Measurements from ENCODE around the gene AIFM2. TPM values are rescaled to one million over a fixed set of nuclear protein-coding genes. Genes with fewer than 3 reads are reported as not detected.

AIFM2 gene
- total and polyA plus RNA-seq, 2 donors (not counting 3 experiments of a cell fraction or from before 2014, with no cell fraction given): 6.9 to 8.7 TPM

- FAIRE-seq (no peak), DNase-seq (ENCODE audit: low read depth, low spot score) (no peak)
- POLR2A ChIA-PET: no interaction called here
- no peak overlapping the region for H3K27ac ChIP-seq (ENCODE audit: insufficient read depth, low read depth, low read length)
- no peak overlapping the region for H3K4me3 ChIP-seq (replicated peaks in 1 of 3; ENCODE audit: insufficient read depth in 1 of 3, low read depth in 1 of 3, low read length in 3 of 3)
- peak overlapping the region; percentile 88 for H3K4me2 ChIP-seq (ENCODE audit: insufficient read depth, low read length)
- H4K20me1 ChIP-seq (replicated peaks; ENCODE audit: control insufficient read depth, extremely low read depth, insufficient read depth, low read length): no peaks in the 10 kb centered on the region
- CTCF ChIA-PET: interaction anchor here (1.0 to 2.5 kb wide), 2 partner anchors 15 kb away, joined by 3 to 20 read pairs; partner anchors contain the start of gene TYSND1
- no peaks in the 10 kb centered on the region for H3K9me3 ChIP-seq (replicated peaks; ENCODE audit: control insufficient read depth, insufficient read depth, low read length)
- no peaks in the 10 kb centered on the region for H3K27me3 ChIP-seq (ENCODE audit: control insufficient read depth in 2 of 2, insufficient read depth in 2 of 2, low read length in 2 of 2)
- TF ChIP-seq POLR2AphosphoS5 (IDR thresholded peaks at IDR 0.05; ENCODE audit: insufficient read depth, low read depth, low read length): no peak
- no peak for TF ChIP-seq JUN (IDR thresholded peaks at IDR 0.05; ENCODE audit: borderline replicate concordance, insufficient read depth, insufficient read length, low read depth)
- TF ChIP-seq MAX (IDR thresholded peaks at IDR 0.05; ENCODE audit: insufficient read depth, insufficient read length): no peak
- no peak for TF ChIP-seq GATA2 (IDR thresholded peaks at IDR 0.05; ENCODE audit: insufficient read depth, insufficient read length, low read depth, low read length)
- no peaks in the 10 kb centered on the region for H3K36me3 ChIP-seq (ENCODE audit: control insufficient read depth in 2 of 2, extremely low read depth in 1 of 2, insufficient read depth in 2 of 2, low read length in 2 of 2)
- dilution Hi-C loops (cut with MboI; ENCODE audit: extremely low pct_ligation_motif_present, low sequenced_read_pairs): no loop called here
- no TSS peak for BruUV-seq (replicated peaks)
- no peak overlapping the region for H3K9ac ChIP-seq (replicated peaks; ENCODE audit: extremely low read depth, insufficient read depth, low read length)
- intact Hi-C loops (cut with micrococcal nuclease): no loop called here
- H3K4me1 ChIP-seq (ENCODE audit: control insufficient read depth, extremely low read depth, insufficient read depth, low read length): peaks cover 13% of the 10 kb centered on the region
- no peaks in the 10 kb centered on the region for H3K9me1 ChIP-seq (replicated peaks; ENCODE audit: control insufficient read depth, extremely low read depth, insufficient read depth, low read length)
- H3K79me2 ChIP-seq (ENCODE audit: control insufficient read depth, insufficient read depth, low read length): peaks cover 2% of the 10 kb centered on the region
- no peak overlapping the region for H2AFZ ChIP-seq (ENCODE audit: low read depth, low read length)
Observed at GRCh38 chr10:70131560-70131937, 1.1 kb downstream of the AIFM2 start.

DNA sequence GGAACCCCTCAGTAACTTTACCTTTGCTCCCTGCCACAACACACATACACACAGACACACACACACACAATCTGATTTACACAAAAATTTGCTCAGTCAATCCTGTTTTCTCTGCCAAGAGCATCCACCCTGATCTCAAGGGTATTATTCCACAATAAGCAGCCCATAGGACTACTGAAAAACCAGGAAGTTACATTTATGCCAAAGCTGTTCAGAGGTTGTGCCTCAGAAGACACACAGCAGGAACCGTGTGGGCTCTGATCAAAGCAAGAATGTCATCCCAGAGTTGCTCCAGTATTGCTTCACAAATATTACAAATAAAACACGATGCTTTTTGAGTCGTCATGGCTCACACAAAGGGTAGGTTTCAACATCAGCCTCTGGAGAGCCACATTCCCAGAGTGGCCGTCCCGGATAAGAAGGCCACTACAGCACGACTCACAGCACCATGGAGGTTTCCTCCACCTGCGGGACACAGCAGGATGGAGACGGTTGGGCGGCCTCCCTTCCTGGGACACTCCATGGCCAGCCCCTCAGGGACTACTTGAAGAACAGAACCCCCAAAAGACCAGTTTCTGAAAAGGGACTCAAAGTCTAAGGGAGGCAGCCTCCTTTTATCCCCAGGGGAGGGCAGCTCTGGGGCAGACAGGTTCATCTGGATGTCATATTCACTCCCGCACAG, 1.6 kb downstream of the AIFM2 start:
- FAIRE-seq (no peak), DNase-seq (ENCODE audit: low read depth, low spot score) (no peak)
- H3K4me3 ChIP-seq (replicated peaks in 1 of 3; ENCODE audit: insufficient read depth in 1 of 3, low read depth in 1 of 3, low read length in 3 of 3): no peak overlapping the region
- no peaks in the 10 kb centered on the region for H3K36me3 ChIP-seq (ENCODE audit: control insufficient read depth in 2 of 2, extremely low read depth in 1 of 2, insufficient read depth in 2 of 2, low read length in 2 of 2)
- no peak overlapping the region for H3K4me2 ChIP-seq (ENCODE audit: insufficient read depth, low read length)
- H2AFZ ChIP-seq (ENCODE audit: low read depth, low read length): no peak overlapping the region
- CTCF ChIA-PET: interaction anchor here (2.5 kb wide), 1 partner anchor 15 kb away, joined by 20 read pairs; no protein-coding TSS in a partner anchor
- no peaks in the 10 kb centered on the region for H3K27me3 ChIP-seq (ENCODE audit: control insufficient read depth in 2 of 2, insufficient read depth in 2 of 2, low read length in 2 of 2)
- H4K20me1 ChIP-seq (replicated peaks; ENCODE audit: control insufficient read depth, extremely low read depth, insufficient read depth, low read length): no peaks in the 10 kb centered on the region
- H3K9me3 ChIP-seq (replicated peaks; ENCODE audit: control insufficient read depth, insufficient read depth, low read length): no peaks in the 10 kb centered on the region
- no peak overlapping the region for H3K27ac ChIP-seq (ENCODE audit: insufficient read depth, low read depth, low read length)
- intact Hi-C loops (cut with micrococcal nuclease) (no loop called here), dilution Hi-C loops (cut with MboI; ENCODE audit: extremely low pct_ligation_motif_present, low sequenced_read_pairs) (no loop called here)
- H3K9ac ChIP-seq (replicated peaks; ENCODE audit: extremely low read depth, insufficient read depth, low read length): no peak overlapping the region
- H3K9me1 ChIP-seq (replicated peaks; ENCODE audit: control insufficient read depth, extremely low read depth, insufficient read depth, low read length): no peaks in the 10 kb centered on the region
- BruUV-seq (replicated peaks): no TSS peak
- TF ChIP-seq, protein P1, sequence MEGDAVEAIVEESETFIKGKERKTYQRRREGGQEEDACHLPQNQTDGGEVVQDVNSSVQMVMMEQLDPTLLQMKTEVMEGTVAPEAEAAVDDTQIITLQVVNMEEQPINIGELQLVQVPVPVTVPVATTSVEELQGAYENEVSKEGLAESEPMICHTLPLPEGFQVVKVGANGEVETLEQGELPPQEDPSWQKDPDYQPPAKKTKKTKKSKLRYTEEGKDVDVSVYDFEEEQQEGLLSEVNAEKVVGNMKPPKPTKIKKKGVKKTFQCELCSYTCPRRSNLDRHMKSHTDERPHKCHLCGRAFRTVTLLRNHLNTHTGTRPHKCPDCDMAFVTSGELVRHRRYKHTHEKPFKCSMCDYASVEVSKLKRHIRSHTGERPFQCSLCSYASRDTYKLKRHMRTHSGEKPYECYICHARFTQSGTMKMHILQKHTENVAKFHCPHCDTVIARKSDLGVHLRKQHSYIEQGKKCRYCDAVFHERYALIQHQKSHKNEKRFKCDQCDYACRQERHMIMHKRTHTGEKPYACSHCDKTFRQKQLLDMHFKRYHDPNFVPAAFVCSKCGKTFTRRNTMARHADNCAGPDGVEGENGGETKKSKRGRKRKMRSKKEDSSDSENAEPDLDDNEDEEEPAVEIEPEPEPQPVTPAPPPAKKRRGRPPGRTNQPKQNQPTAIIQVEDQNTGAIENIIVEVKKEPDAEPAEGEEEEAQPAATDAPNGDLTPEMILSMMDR (IDR thresholded peaks at IDR 0.05; ENCODE audit: extremely low read depth in 1 of 2, insufficient read depth in 1 of 2, low read depth in 1 of 2, low read length in 2 of 2): no peak
- TF ChIP-seq MYC (IDR thresholded peaks at IDR 0.05; ENCODE audit: low read depth, low read length): no peak
- TF ChIP-seq EZH2 (IDR thresholded peaks at IDR 0.05; ENCODE audit: borderline replicate concordance, low read depth, low read length, severe bottlenecking): no peak
- no peak for TF ChIP-seq MAX (IDR thresholded peaks at IDR 0.05; ENCODE audit: insufficient read depth, insufficient read length)
- no peak for TF ChIP-seq JUN (IDR thresholded peaks at IDR 0.05; ENCODE audit: borderline replicate concordance, insufficient read depth, insufficient read length, low read depth)
- TF ChIP-seq POLR2A (IDR thresholded peaks at IDR 0.05; ENCODE audit: low read depth, low read length): no peak
- no peak for TF ChIP-seq GATA2 (IDR thresholded peaks at IDR 0.05; ENCODE audit: insufficient read depth, insufficient read length, low read depth, low read length)
- TF ChIP-seq FOS (IDR thresholded peaks at IDR 0.05; ENCODE audit: borderline replicate concordance, insufficient read depth, low read length): no peak
- TF ChIP-seq POLR2AphosphoS5 (IDR thresholded peaks at IDR 0.05; ENCODE audit: insufficient read depth, low read depth, low read length): no peak
- H3K4me1 ChIP-seq (ENCODE audit: control insufficient read depth, extremely low read depth, insufficient read depth, low read length): peaks cover 13% of the 10 kb centered on the region
- peaks cover 2% of the 10 kb centered on the region for H3K79me2 ChIP-seq (ENCODE audit: control insufficient read depth, insufficient read depth, low read length)
- POLR2A ChIA-PET: no interaction called here

Data from endothelial cell of umbilical vein (primary cell).